ENCODE data around the gene UBE2D2.

Gene UBE2D2

GRCh38 chr5:139636975-139637408, 75.9 kb downstream of the UBE2D2 start:
- no peak for DNase-seq

- DNase-seq = peak; percentile 36 to 67
Observed at GRCh38 chr5:139637438-139638089, 76.4 kb downstream of the UBE2D2 start.

GRCh38 chr5:139638090-139638735, 77.1 kb downstream of the UBE2D2 start:
- DNase-seq = peak in 1 of 2 experiments; percentile 25

- DNase-seq = peak in 1 of 2 experiments; percentile 20
Observed at GRCh38 chr5:139638736-139639618, 77.8 kb downstream of the UBE2D2 start.

- no peak for DNase-seq
Observed at GRCh38 chr5:139639619-139640380, 78.7 kb downstream of the UBE2D2 start.

GRCh38 chr5:139640421-139641115, 79.4 kb downstream of the UBE2D2 start:
- DNase-seq = no peak

- DNase-seq = no peak
Observed at GRCh38 chr5:139641116-139642080, 80.3 kb downstream of the UBE2D2 start.

GRCh38 chr5:139642213-139642612, 81.1 kb downstream of the UBE2D2 start:
- DNase-seq = no peak

GRCh38 chr5:139642891-139643871, 82.0 kb downstream of the UBE2D2 start:
- DNase-seq = no peak

- DNase-seq = no peak
Observed at GRCh38 chr5:139644001-139644456, 82.9 kb downstream of the UBE2D2 start.

GRCh38 chr5:139644646-139645429, 83.7 kb downstream of the UBE2D2 start:
- no peak for DNase-seq

- no peak for DNase-seq
Observed at GRCh38 chr5:139645430-139645871, 84.3 kb downstream of the UBE2D2 start.

- DNase-seq = no peak
Observed at GRCh38 chr5:139646111-139646510, 85.0 kb downstream of the UBE2D2 start.

GRCh38 chr5:139646912-139647505, 85.9 kb downstream of the UBE2D2 start:
- DNase-seq = no peak

GRCh38 chr5:139647506-139648204, 86.5 kb downstream of the UBE2D2 start:
- no peak for DNase-seq

GRCh38 chr5:139648205-139649081, 87.3 kb downstream of the UBE2D2 start, which contains the start of gene CXXC5:
TSS of gene CXXC5 (plus strand) at chr5:139648349. CDS start at chr5:139680524, 32,175 bp downstream.
- DNase-seq = peak; percentile 60 to 70
